Natural killer cell (primary cell): ENCODE data around the gene MTHFR. TPM values are rescaled to one million over a fixed set of nuclear protein-coding genes. Genes with fewer than 3 reads are reported as not detected.

ENCODE experiments used
- ATAC-seq, 3 donors: fragments of 150-1000 bp in 2 of 3; fragments of 200-7000 bp in 1 of 3; cut with Tn5 transposase; 1 replicate in 1 of 3; 2 replicates in 2 of 3; pipeline ENCODE4 v1.10.0; 2021; ENCODE audit warnings: mild to moderate bottlenecking in 2 of 3, moderate library complexity in 2 of 3
- DNase-seq, 2 donors: peaks; one replicate each; pipeline versions ENCODE4 v3.0.0 to v3.0.0-alpha.2; 2013 to 2021; ENCODE audit warnings: mixed read lengths in 1 of 2
- H3K27ac ChIP-seq: one replicate; pipeline ENCODE4 v1.5.1; 2013; ENCODE audit warnings: mild to moderate bottlenecking, low read length
- H3K27me3 ChIP-seq: one replicate; pipeline ENCODE4 v1.6.1; 2013; ENCODE audit warnings: low read length; ENCODE audit not compliant: control insufficient read depth, insufficient read depth
- H3K36me3 ChIP-seq: one replicate; pipeline ENCODE4 v1.6.1; 2013; ENCODE audit warnings: low read length; ENCODE audit not compliant: control insufficient read depth, insufficient read depth
- H3K4me1 ChIP-seq: one replicate; pipeline ENCODE4 v1.6.1; 2013; ENCODE audit warnings: low read length; ENCODE audit not compliant: control insufficient read depth, insufficient read depth
- H3K4me3 ChIP-seq: one replicate; pipeline ENCODE4 v1.5.1; 2013; ENCODE audit warnings: low read length
- H3K9me3 ChIP-seq: one replicate; pipeline ENCODE4 v1.6.1; 2013; ENCODE audit warnings: low read length; ENCODE audit not compliant: control insufficient read depth, insufficient read depth
- H3K27ac Mint-ChIP-seq, 2 donors: one replicate each; pipeline ENCODE4 v1.8.0; 2022; ENCODE audit warnings: mild to moderate bottlenecking in 2 of 2, mixed read lengths in 2 of 2, moderate library complexity in 1 of 2
- H3K27me3 Mint-ChIP-seq, 2 donors: one replicate each; pipeline ENCODE4 v1.8.0; 2022; ENCODE audit warnings: low read depth in 2 of 2, mixed read lengths in 2 of 2
- H3K36me3 Mint-ChIP-seq: one replicate; pipeline ENCODE4 v1.8.0; 2022; ENCODE audit warnings: mixed read lengths
- H3K4me1 Mint-ChIP-seq, 2 donors: one replicate each; pipeline ENCODE4 v1.8.0; 2022; ENCODE audit warnings: mixed read lengths in 2 of 2
- H3K4me3 Mint-ChIP-seq: one replicate; pipeline ENCODE4 v1.8.0; 2022; ENCODE audit warnings: mild to moderate bottlenecking, moderate library complexity, mixed read lengths
- H3K9me3 Mint-ChIP-seq, 2 donors: one replicate each; pipeline ENCODE4 v1.8.0; 2022; ENCODE audit warnings: mixed read lengths in 2 of 2
- CTCF ChIP-seq: fragments of 200-600 bp; IDR thresholded peaks from one replicate; pipeline ENCODE4 v1.8.0; 2022; ENCODE audit warnings: antibody characterized with exemption
- WGBS: methylation state at CpG from one replicate; pipeline ENCODE4 v1.1.7; 2013; ENCODE audit warnings: missing lambda C conversion rate; ENCODE audit not compliant: insufficient coverage; 5-methylcytosine and 5-hydroxymethylcytosine counted together
- intact Hi-C: fragments of 100-400 bp; cut with micrococcal nuclease; formaldehyde crosslinking; loops from one replicate; pipeline ENCODE4 v1.14.2; 2022
- total RNA-seq, 4 donors: library from RNA; stranded (reverse); fragments of 120-200 nt in 1 of 4; gene quantifications; one replicate each; pipeline versions ENCODE4 v1.2.3 to v1.2.4, GENCODE V29; 2013 to 2022

Gene MTHFR
- total RNA-seq: 10 to 100 TPM; 61.8 to 78.4 (median 69.5) TPM
- 50.8 TPM for total RNA-seq (2013)

- Histone ChIP-seq H3K36me3 (peaks cover 8% of the 10 kb centered on the region), H3K27me3 (no peaks in the 10 kb centered on the region), H3K9me3 (no peaks in the 10 kb centered on the region), H3K27ac (peak within 1 kb of the TSS; percentile 94), H3K4me1 (peaks cover 48% of the 10 kb centered on the region), H3K4me3 (peak within 1 kb of the TSS; percentile 90)
- Mint-ChIP-seq H3K27me3 (no peaks in the 10 kb centered on the region), H3K36me3 (no peaks in the 10 kb centered on the region), H3K27ac (peak within 1 kb of the TSS; percentile 95 to 97), H3K4me3 (peak within 1 kb of the TSS; percentile 99), H3K9me3 (no peaks in the 10 kb centered on the region), H3K4me1 (peaks cover 63 to 68% of the 10 kb centered on the region in 2 donors)
- DNase-seq: peak; percentile 98 to 99
- no peak for TF ChIP-seq CTCF
- intact Hi-C loops: loop anchor here (10.0 kb wide), 1 partner anchor 151 kb away; the partner anchor contains the start of genes FBXO2 and FBXO44
- ATAC-seq: peak; percentile 77 to 93 (median 86)
- WGBS: under 1% methylated on average over 72 of the region's 72 CpGs
These were observed at the start of gene MTHFR, which contains the start of gene CLCN6 for GRCh38 chr1:11805422-11806306. Gene MTHFR, minus strand, starts transcription at chr1:11805964. Its CDS starts 2,848 bp downstream, at chr1:11803116. Gene CLCN6, plus strand, starts transcription at chr1:11806191. Its CDS starts 72 bp downstream, at chr1:11806263.

GRCh38 chr1:11855430-11855829 is 49.7 kb upstream of the MTHFR start:
- no peaks in the 10 kb centered on the region for H3K36me3 ChIP-seq
- no peak overlapping the region for H3K27ac ChIP-seq
- intact Hi-C loops: no loop called here
- no peaks in the 10 kb centered on the region for H3K9me3 Mint-ChIP-seq
- no peak overlapping the region for H3K4me3 ChIP-seq
- no peaks in the 10 kb centered on the region for H3K36me3 Mint-ChIP-seq
- ATAC-seq (no peak), DNase-seq (no peak)
- H3K9me3 ChIP-seq: no peaks in the 10 kb centered on the region
- H3K4me3 Mint-ChIP-seq: no peak overlapping the region
- H3K27ac Mint-ChIP-seq: no peak overlapping the region
- H3K27me3 Mint-ChIP-seq: peaks cover 15 to 26% of the 10 kb centered on the region in 2 donors
- H3K4me1 ChIP-seq: no peaks in the 10 kb centered on the region
- no peaks in the 10 kb centered on the region for H3K4me1 Mint-ChIP-seq
- WGBS: 92% methylated on average over 5 of the region's 8 CpGs
- TF ChIP-seq CTCF: no peak
- peaks cover 26% of the 10 kb centered on the region for H3K27me3 ChIP-seq

GRCh38 chr1:11854519-11854918 is 48.8 kb upstream of the MTHFR start:
- H3K4me3 ChIP-seq: no peak overlapping the region
- intact Hi-C loops: no loop called here
- DNase-seq (no peak), ATAC-seq (no peak)
- no peaks in the 10 kb centered on the region for H3K4me1 ChIP-seq
- peaks cover 18% of the 10 kb centered on the region for H3K27me3 ChIP-seq
- no peaks in the 10 kb centered on the region for H3K9me3 Mint-ChIP-seq
- H3K4me3 Mint-ChIP-seq: no peak overlapping the region
- no peaks in the 10 kb centered on the region for H3K36me3 ChIP-seq
- no peaks in the 10 kb centered on the region for H3K9me3 ChIP-seq
- H3K27me3 Mint-ChIP-seq: peaks cover 7 to 17% of the 10 kb centered on the region in 2 donors
- no peak for TF ChIP-seq CTCF
- no peak overlapping the region for H3K27ac ChIP-seq
- H3K4me1 Mint-ChIP-seq: no peaks in the 10 kb centered on the region
- no peaks in the 10 kb centered on the region for H3K36me3 Mint-ChIP-seq
- WGBS: 44% methylated on average over 8 of the region's 8 CpGs
- no peak overlapping the region for H3K27ac Mint-ChIP-seq
